Right renal pelvis (tissue), 4 donors: ENCODE measurements around the gene GRIK1. TPM values are rescaled to one million over a fixed set of nuclear protein-coding genes. Genes with fewer than 3 reads are reported as not detected.

Experiments
- DNase-seq, 4 donors: peaks; one replicate each; pipeline ENCODE4 v3.0.0-alpha.2; 2013; ENCODE audit warnings: low read depth in 4 of 4, low spot score in 3 of 4, missing footprints in 1 of 4
- polyA plus RNA-seq, 4 donors: library from polyadenylated mRNA; unstranded; fragments of 120-200 nt; gene quantifications; one replicate each; pipeline ENCODE4 v1.2.1, GENCODE V29; 2013; ENCODE audit not compliant: insufficient read length in 4 of 4

Gene GRIK1
- polyA plus RNA-seq, 4 donors, result 1.2 to 2.5 (median 1.4) TPM

DNA sequence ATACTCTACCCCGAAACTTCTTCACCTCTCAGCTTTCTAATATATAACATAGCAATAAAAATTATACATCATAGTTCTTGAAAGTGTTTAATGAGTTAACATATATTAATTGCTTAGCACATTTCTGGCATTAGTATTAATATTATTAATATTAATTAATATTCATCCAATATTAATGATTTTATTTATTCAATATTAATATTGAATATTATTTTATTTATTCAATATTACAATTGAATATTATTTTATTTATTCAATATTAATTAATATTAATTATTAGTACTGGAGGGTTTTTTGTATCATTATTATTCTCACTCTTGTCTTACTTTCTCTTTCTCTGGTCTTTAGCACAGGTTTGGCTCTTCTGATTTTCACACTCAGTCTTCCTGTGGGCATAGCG is 105.2 kb downstream of the GRIK1 start:
- no peak for DNase-seq

GRCh38 chr21:29832217-29832616 is 107.6 kb downstream of the GRIK1 start:
- no peak for DNase-seq

DNA sequence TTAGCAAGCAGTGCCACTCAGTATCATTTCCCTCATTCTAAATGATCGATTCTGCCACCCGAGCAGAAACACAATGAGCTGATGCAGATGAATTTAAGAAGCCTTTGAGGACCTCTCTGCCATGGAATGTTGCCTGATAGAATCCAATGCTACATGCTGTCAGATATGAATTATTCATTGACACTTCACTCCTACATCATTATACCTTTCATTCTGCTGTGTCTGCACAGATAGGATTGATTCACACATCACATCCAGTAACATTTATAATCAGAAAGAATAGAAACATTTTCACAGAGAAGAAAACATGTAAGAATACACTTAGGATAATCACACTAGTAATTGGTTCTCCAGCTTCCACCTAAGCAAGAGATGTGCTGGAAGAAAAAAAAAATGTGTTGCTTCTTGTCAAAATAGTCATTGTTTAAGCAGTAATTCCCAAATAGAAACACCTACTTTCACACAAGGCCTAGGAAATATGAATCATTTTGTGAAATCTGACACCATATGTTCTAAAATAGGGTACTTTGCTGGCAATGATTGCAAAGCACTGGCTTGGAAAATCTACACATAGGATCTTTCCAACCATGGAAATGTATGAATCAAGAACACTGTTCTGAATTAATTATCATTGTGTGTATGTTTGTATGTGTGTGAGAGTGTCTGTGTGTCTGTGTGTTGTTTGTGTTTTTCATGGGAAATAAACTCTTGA is 110.1 kb downstream of the GRIK1 start:
- no peak for DNase-seq

DNA sequence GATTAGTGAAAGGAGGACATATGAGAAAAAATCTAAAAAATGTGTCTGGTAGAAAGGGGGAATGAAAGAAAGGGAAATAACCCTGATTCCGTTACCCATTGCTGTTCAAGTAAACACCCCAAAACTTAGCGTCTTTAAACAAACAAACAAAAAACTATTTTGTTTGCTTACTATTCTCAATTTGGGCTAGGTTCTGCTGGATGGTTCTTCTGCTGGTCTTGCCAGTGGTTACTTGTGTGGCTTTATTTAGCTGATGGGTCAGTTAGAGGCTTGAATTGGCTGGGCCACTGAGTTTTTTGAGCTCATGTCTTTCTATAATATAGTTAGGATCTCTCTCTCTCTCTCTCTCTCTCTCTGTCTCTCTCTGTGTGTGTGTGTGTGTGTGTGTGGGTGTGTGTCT is 112.1 kb downstream of the GRIK1 start:
- no peak for DNase-seq

DNA sequence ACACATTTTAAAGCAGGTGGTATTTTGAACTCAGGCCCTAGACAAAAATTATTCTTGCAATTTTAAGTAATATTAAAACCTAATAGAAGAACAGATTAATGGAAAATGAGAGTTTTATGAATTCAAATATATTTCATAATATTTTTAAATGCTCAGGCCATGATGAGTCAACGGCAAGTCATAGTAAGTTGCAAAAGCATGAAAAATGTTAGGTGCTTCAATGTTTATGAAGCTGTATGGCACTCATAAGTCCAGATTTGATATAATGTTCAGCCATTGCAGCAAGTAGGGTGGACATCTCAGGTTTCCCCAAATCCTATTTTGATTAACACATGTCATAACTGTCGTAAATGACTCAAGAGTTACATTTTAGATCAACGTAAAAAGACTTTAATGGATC is 112.6 kb downstream of the GRIK1 start:
- no peak for DNase-seq

GRCh38 chr21:29826386-29826785 is 113.4 kb downstream of the GRIK1 start:
- DNase-seq, result no peak

- no peak for DNase-seq
Measured at GRCh38 chr21:29825936-29826335, 113.9 kb downstream of the GRIK1 start.

- DNase-seq, result no peak
Measured at GRCh38 chr21:29825345-29825744, 114.5 kb downstream of the GRIK1 start.

DNA sequence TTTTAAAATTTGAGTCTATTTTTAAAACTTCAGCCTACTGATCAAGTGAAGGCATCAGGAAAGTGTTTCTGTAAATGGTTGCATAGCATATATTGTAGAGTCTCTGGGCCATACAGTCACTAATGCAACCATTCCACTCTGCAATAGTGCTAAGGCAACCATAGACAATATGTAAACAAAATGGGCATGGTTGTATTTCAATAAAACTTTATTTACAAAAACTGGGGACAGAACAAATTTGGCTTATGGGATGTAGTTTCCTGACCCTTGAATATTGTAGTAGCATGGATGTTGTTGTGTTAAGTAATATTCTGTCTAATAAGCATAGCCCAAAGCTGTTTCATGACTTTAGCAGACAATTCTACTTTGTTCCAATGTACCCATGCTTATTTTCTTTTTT is 117.7 kb downstream of the GRIK1 start:
- no peak for DNase-seq

DNA sequence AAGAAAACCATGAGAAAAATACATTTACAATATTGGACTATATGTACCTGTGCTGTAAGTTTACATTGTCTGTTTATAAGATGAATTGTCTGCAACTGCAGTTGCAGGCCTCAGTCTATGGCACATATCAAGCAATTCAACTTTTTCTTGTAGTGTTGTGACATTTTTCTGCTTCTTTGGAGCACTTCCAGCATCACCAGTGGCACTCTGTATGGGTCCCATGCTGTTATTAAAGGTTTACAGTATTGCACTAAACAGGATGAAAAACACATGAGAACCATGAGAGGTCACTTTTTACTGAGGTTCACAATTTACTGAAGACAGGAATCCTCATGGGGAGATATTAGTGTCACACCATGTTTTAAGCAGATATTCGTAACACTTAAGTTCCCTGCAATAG is 118.6 kb downstream of the GRIK1 start:
- DNase-seq, result no peak

GRCh38 chr21:29819675-29820326 is 120.0 kb downstream of the GRIK1 start:
- DNase-seq, result no peak

GRCh38 chr21:29818383-29818921 is 121.3 kb downstream of the GRIK1 start:
- no peak for DNase-seq

- DNase-seq, result no peak
Measured at GRCh38 chr21:29817450-29817849, 122.3 kb downstream of the GRIK1 start.

DNA sequence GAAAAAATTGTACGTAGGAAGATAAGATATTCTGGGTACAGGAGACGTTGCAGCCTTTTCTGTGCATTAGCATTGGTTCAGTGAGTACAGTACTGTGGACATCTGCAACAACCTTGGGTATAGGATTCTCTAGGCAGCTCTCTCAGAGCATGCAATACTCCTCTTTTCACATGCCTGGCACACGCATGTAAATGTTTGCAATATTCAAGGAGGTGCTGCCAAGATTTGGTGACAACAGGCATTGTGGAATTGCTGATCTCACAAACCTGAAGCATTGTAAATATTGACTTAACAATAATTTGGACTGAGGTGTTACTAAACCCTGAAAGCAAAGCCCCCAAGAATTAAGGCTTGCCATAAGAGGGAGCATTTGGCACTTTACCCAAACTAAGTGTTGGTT is 126.8 kb downstream of the GRIK1 start:
- no peak for DNase-seq

DNA sequence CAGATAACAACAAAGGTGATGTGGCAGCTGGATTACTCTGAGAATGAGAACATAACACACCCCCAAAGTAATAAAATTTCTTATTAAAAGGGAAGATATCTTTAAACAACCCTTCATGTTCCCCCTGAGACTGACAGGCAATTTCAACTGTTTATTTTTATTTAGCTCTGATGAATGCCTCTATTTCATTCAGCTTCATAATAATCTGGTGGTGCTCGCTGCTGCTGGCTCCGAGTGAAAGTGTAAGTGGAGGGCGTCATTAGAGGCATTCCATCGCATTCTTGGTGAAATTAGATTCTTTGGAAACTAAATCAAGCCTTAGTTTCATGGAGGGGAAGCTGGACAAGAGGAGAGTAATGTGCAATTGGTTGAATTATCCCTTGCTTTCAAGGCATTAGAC is 128.9 kb downstream of the GRIK1 start:
- peak in 2 of 4 donors; percentile 16 to 23 for DNase-seq

GRCh38 chr21:29808153-29808552 is 131.6 kb downstream of the GRIK1 start:
- DNase-seq, result no peak

- no peak for DNase-seq
Measured at GRCh38 chr21:29805105-29805504, 134.7 kb downstream of the GRIK1 start.

DNA sequence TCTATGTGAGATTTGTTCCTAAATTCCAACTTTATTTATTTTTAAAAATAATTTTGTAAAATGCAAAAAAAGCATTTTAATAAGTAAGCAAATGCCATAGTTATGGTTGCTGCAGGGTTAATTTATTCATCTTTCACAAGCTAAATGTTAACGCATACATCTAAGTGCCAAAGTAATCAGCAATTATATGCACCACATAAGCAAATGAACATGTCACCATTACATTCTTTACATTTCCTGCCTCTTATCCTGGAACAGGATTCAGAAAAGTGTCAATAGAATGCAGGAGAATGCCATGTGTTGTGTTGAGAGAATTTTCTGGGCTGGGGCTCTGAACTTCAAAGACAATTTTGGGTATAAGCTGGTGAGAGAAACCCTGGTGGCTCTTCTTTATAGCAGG is 136.6 kb downstream of the GRIK1 start:
- DNase-seq, result no peak

DNA sequence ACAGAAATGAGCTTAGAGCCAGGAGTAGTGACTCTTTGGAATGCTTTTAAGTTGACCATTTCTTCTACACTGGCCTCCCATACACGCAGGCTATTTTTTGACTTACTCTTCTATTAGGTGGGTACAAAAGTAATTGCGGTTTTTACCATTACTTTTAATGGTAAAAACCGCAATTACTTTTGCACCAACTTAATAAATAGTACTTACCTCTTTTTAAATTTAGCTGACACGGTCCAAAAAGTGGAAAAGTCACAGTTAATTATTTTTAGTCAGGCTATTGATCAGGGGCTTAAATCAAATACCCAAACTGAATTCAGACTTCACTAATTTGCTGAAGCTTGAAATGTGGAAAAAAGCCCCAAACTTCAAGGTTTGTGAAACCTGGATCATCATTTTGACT is 138.7 kb downstream of the GRIK1 start:
- DNase-seq, result no peak

GRCh38 chr21:29800056-29800455 is 139.7 kb downstream of the GRIK1 start:
- DNase-seq, result no peak

DNA sequence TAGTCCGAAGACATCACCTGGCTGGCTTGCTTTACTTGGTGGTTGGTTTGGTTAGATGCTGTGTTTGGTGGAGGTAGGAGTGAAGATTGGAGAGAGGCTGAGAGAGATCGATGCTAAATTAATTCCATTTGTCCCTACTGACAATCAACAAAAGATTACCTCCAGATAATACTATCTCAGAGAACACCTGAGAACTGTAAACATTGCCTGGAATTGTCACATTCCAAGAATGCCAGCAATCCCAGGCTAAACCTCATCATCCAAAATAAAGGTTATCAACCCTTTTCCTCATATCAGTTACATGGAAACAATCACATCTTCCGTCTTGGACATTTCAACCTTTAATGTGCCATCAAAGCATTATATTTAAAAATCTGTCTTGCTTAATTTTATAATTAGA is 141.0 kb downstream of the GRIK1 start:
- DNase-seq, result no peak

DNA sequence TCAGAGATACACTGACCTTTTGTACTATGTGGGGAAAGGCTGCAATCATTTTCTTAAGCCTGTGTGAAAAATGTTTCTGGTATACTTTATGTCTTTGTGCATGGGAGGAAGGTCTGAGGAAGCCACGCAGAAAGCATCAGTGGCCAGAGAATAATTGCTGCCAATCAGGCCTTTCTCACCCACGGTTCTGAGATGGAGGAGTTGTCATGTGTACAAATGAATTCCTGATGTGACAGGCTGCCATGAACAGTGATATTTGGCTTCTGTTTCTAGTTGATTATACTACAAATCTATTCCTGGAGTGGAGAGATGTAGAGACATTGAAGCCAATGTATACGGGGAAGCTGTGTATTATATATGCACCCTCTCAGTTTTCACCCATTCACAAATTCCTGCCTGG is 142.6 kb downstream of the GRIK1 start:
- no peak for DNase-seq
